GM21717 (cell line): ENCODE data around the gene CDC5L.

Experiments
- ATAC-seq: cut with Tn5 transposase; IDR thresholded peaks from one replicate; pipeline ENCODE4 v1.9.1; 2021; ENCODE audit warnings: mild to moderate bottlenecking, moderate library complexity; ENCODE audit not compliant: unreplicated experiment

Gene CDC5L

DNA sequence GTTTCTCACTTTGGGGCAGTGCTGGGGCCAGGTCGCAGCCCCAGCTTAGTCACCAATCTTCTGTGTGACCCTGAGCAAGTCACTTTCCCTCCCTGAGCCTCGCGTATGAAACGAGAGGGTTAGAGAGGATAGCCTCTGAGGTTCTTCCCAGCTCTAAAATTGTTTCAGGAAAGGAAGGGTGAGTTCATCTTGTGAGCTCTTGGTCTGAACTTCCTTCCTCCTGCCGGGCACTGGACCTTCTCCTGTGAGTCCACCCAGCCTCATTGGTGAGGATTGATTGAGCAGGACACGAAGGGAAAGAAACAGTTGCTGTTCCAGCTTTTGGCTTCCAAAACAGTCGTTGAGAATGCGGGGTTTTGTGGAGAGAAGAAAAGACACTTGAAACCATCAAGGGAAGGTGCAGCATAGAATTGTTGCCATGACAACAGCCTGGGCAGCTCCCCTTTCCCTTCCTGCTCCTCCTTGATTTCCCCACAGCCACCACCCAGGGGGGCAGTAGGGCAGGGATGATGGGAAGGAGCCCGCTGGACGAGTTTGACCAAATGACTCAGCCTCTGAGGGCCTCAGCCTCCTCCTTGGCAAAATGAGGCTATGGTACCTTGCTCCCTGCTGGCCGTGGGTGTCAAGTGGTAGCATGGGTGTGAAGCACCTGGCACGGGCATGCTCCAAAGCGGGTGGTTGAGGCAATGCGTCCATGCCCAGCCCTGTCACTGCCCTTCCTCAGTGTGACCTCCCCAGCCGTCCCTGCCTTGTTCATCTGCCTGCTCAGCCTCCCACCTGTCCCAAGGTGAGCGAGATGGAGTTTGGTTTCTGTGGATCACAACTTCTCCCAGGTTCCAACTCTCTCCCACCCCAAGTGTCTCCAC, 107.8 kb downstream of the CDC5L start:
- no peak for ATAC-seq

DNA sequence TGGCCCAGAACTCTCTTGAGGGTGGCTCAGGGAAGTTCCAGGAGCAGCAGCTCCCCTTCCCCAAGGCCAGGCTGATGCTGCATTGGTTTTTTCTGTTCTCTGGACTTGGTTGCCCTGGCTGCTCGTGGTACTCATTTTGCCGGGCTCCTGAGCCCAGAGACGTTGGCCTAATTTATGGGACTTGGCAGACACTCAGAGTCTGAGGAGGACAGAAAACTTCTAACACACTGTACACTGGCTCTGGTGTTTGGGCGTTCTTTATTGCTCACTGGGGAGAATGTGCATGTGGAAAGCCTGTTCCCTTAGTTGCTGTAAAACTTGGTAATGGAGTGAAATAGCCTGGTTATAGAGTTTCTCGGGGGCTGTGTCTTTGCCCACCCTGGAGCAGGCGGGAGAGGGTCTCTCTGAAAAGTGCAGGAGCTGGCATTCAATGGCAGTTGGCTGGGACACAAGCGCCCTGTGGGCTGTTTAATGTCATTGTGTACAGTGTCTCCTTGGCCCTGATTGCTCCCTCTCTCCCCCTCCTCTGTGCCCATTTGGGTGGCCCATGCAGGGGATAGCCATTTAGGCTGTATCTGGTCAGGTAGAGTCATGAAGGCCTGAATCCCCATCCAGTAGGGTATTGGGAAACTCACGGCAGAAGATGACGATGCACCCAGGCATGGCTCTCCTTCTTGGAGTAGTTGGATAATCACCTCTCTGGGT, 109.3 kb downstream of the CDC5L start:
- no peak for ATAC-seq

DNA sequence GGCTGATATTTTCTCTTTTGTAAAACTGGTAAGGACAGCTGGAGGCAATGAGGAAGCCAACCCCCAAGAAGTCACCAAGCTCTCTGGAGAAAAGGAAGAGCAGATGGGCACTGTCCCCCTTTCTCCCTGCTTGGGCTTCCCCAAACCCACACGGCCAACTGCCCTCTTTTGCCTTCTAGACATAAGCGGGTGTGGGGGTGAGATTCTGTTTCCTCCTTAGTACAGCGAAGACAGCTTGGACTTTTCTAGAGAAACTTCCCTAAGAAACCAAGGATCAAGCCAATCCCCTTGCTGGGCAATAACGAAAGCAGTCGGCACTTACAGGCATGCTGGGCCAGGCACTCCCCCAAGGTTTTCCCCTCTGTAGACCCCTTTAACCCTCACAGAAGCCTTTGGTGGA, 110.3 kb downstream of the CDC5L start:
- ATAC-seq: no peak

DNA sequence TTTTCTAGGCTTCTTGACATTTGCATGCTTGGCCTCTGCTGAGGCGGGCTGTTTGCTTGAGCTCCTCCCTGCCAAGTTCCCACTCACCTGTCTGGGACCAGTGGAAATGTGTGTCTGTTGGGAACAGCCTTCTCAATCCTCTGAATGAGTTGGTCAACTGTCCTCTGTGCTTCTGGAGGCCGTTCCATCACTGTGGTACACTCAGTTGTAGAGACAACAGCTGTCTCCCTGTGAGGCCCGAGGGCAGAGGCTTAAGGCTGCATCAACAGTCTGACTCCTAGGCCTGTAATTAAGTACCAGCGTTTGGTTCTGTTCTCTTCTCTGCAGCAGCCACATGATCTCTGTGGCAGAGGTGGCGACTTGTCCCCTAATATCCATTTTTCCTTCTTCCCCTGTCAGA, 110.9 kb downstream of the CDC5L start:
- ATAC-seq: no peak

DNA sequence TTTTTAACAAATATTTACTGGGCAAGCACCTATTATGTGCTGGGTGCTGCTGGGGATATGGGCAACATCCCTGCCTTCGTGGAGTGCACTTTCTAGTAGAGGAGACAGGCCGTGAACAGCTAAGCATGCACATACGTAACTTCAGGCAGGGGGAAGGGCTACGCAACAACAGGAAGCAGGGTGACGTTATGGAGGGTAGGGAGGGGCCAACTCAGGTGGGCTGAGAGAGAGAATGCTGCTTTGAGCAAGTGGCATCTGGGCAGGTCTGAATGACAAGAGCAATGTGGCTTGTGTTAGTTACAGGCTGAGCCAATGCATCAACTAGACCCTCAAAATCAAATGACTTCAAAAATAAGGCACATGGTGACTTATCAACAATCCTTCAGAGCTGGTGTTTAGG, 112.1 kb downstream of the CDC5L start:
- ATAC-seq: no peak
